H7 (cell line): ENCODE data around the gene RAPGEFL1. TPM values are rescaled to one million over a fixed set of nuclear protein-coding genes. Genes with fewer than 3 reads are reported as not detected.
"Not testable (repeated sequence)": the region's sequence is repeated elsewhere in the genome, so short reads cannot be mapped to it uniquely, and the experiment has no call there.

Source experiments
- DNase-seq: peaks from one replicate; pipeline ENCODE4 v3.0.0; 2012
- H3K27me3 ChIP-seq: 2 replicates; pipeline ENCODE4 v1.6.0; 2011; ENCODE audit warnings: mild to moderate bottlenecking, low read length; ENCODE audit not compliant: control insufficient read depth, insufficient read depth
- H3K36me3 ChIP-seq: replicated peaks from 2 replicates; pipeline ENCODE4 v1.5.1; 2011; ENCODE audit warnings: low read length; ENCODE audit not compliant: control insufficient read depth, insufficient read depth
- H3K4me3 ChIP-seq: 2 replicates; pipeline ENCODE4 v1.5.1; 2011; ENCODE audit warnings: low read depth, mild to moderate bottlenecking, control low read depth, low read length, moderate library complexity; ENCODE audit not compliant: insufficient read depth
- total RNA-seq: library from RNA; depleted of rRNA; stranded (reverse); fragments of >200 nt; shearing (Covaris generic); gene quantifications from 2 replicates; pipeline ENCODE4 v1.2.3, GENCODE V29; 2014

The RAPGEFL1 gene
- total RNA-seq, 1 experiment from 2014 or later: 3.9 TPM

- DNase-seq: no peak
- Histone ChIP-seq H3K27me3 (no peaks in the 10 kb centered on the region), H3K36me3 (no peaks in the 10 kb centered on the region), H3K4me3 (no peak overlapping the region)
Observed at GRCh38 chr17:40209404-40210093, 32.3 kb downstream of the RAPGEFL1 start.

- not testable (repeated sequence) for DNase-seq
Observed at GRCh38 chr17:40213914-40214313, 36.6 kb downstream of the RAPGEFL1 start.

GRCh38 chr17:40218006-40218739 is 40.9 kb downstream of the RAPGEFL1 start:
- Histone ChIP-seq H3K27me3 (no peaks in the 10 kb centered on the region), H3K4me3 (peak overlapping the region; percentile 73), H3K36me3 (no peaks in the 10 kb centered on the region)
- no peak for DNase-seq

More at GRCh38 chr17:40213914-40214313, 36.6 kb downstream of the RAPGEFL1 start:
- not testable (repeated sequence) for H3K27me3 ChIP-seq, H3K4me3 ChIP-seq, H3K36me3 ChIP-seq

- Histone ChIP-seq H3K27me3 (no peaks in the 10 kb centered on the region), H3K4me3 (peak within 1 kb of the TSS; percentile 73), H3K36me3 (no peaks in the 10 kb centered on the region)
- DNase-seq: peak; percentile 96
Observed at GRCh38 chr17:40218740-40219593, 41.7 kb downstream of the RAPGEFL1 start, which contains the start of gene WIPF2. WIPF2 (plus strand) TSS chr17:40219304; CDS start chr17:40256460, 37,156 bp downstream.

GRCh38 chr17:40219594-40220338 is 42.5 kb downstream of the RAPGEFL1 start:
- peak; percentile 95 for DNase-seq
- peak overlapping the region; percentile 73 for H3K4me3 ChIP-seq
- no peaks in the 10 kb centered on the region for H3K27me3 ChIP-seq
- no peaks in the 10 kb centered on the region for H3K36me3 ChIP-seq

GRCh38 chr17:40224718-40225550 is 47.7 kb downstream of the RAPGEFL1 start:
- Histone ChIP-seq H3K36me3 (no peaks in the 10 kb centered on the region), H3K4me3 (no peak overlapping the region)
- DNase-seq: no peak

GRCh38 chr17:40229146-40229545 is 51.9 kb downstream of the RAPGEFL1 start:
- DNase-seq: not testable (repeated sequence)

More at GRCh38 chr17:40224718-40225550, 47.7 kb downstream of the RAPGEFL1 start:
- no peaks in the 10 kb centered on the region for H3K27me3 ChIP-seq

GRCh38 chr17:40230670-40231069 is 53.4 kb downstream of the RAPGEFL1 start:
- Histone ChIP-seq H3K27me3 (no peaks in the 10 kb centered on the region), H3K36me3 (no peaks in the 10 kb centered on the region; the same call in 1 of the 2 replicates), H3K4me3 (no peak overlapping the region)
- no peak for DNase-seq

More at GRCh38 chr17:40229146-40229545, 51.9 kb downstream of the RAPGEFL1 start:
- not testable (repeated sequence) for H3K27me3 ChIP-seq, H3K36me3 ChIP-seq, H3K4me3 ChIP-seq

GRCh38 chr17:40231928-40232327 is 54.7 kb downstream of the RAPGEFL1 start:
- H3K36me3 ChIP-seq, H3K4me3 ChIP-seq, H3K27me3 ChIP-seq, DNase-seq: not testable (repeated sequence)

- no peak for DNase-seq
- Histone ChIP-seq H3K27me3 (no peaks in the 10 kb centered on the region), H3K36me3 (no peaks in the 10 kb centered on the region)
Observed at GRCh38 chr17:40241252-40241834, 64.1 kb downstream of the RAPGEFL1 start.

GRCh38 chr17:40242774-40243173 is 65.5 kb downstream of the RAPGEFL1 start:
- Histone ChIP-seq H3K4me3 (no peak overlapping the region), H3K36me3 (no peaks in the 10 kb centered on the region), H3K27me3 (no peaks in the 10 kb centered on the region)
- DNase-seq: no peak

More at GRCh38 chr17:40241252-40241834, 64.1 kb downstream of the RAPGEFL1 start:
- H3K4me3 ChIP-seq: no peak overlapping the region

GRCh38 chr17:40243761-40244160 is 66.5 kb downstream of the RAPGEFL1 start:
- H3K4me3 ChIP-seq: no peak overlapping the region
- H3K27me3 ChIP-seq: no peaks in the 10 kb centered on the region
- no peak for DNase-seq
- H3K36me3 ChIP-seq: no peaks in the 10 kb centered on the region

GRCh38 chr17:40244255-40244654 is 67.0 kb downstream of the RAPGEFL1 start:
- no peak for DNase-seq
- no peaks in the 10 kb centered on the region for H3K36me3 ChIP-seq
- H3K4me3 ChIP-seq: no peak overlapping the region

More at GRCh38 chr17:40244255-40244654, 67.0 kb downstream of the RAPGEFL1 start:
- H3K27me3 ChIP-seq: no peaks in the 10 kb centered on the region
